Mesothelial cell of epicardium (in vitro differentiated cells): ENCODE data around the gene ARHGEF11. TPM values are rescaled to one million over a fixed set of nuclear protein-coding genes. Genes with fewer than 3 reads are reported as not detected.
A peak's percentile ranks its signal among the peaks of the same experiment; 100 is the strongest.

Source experiments
- DNase-seq, 2 experiments: peaks; one replicate each; pipeline ENCODE4 v3.0.0; 2021; ENCODE audit warnings: low spot score in 2 of 2; ENCODE audit not compliant: unreplicated experiment in 2 of 2
- H3K27ac Mint-ChIP-seq: 2 replicates; pipeline ENCODE4 v1.8.0; 2021; ENCODE audit warnings: mixed read lengths
- H3K27me3 Mint-ChIP-seq: 2 replicates; pipeline ENCODE4 v1.8.0; 2021; ENCODE audit warnings: low read depth, mixed read lengths
- H3K36me3 Mint-ChIP-seq: 2 replicates; pipeline ENCODE4 v1.8.0; 2021; ENCODE audit warnings: mixed read lengths
- H3K4me1 Mint-ChIP-seq: 2 replicates; pipeline ENCODE4 v1.8.0; 2021; ENCODE audit warnings: mixed read lengths
- H3K4me3 Mint-ChIP-seq: 2 replicates; pipeline ENCODE4 v1.8.0; 2021; ENCODE audit warnings: mild to moderate bottlenecking, moderate library complexity, mixed read lengths
- H3K9me3 Mint-ChIP-seq: 2 replicates; pipeline ENCODE4 v1.8.0; 2021; ENCODE audit warnings: mixed read lengths
- CTCF ChIP-seq: fragments of 200-600 bp; sonication (generic); IDR thresholded peaks from one replicate; pipeline ENCODE4 v1.5.0; 2021; ENCODE audit warnings: antibody characterized with exemption; ENCODE audit not compliant: unreplicated experiment
- total RNA-seq: library from RNA; stranded (reverse); gene quantifications from 3 replicates; pipeline ENCODE4 v1.2.1, GENCODE V29; 2021

The ARHGEF11 gene
- total RNA-seq, 1 donor from 2014 or later: 52.5 TPM

GRCh38 chr1:157090771-157091170, 45.2 kb upstream of the ARHGEF11 start:
- H3K36me3 Mint-ChIP-seq: no peaks in the 10 kb centered on the region
- no peaks in the 10 kb centered on the region for H3K27me3 Mint-ChIP-seq
- no peak for TF ChIP-seq CTCF
- H3K4me1 Mint-ChIP-seq: peaks cover 8% of the 10 kb centered on the region
- no peak for DNase-seq
- peak overlapping the region; percentile 83 for H3K27ac Mint-ChIP-seq
- H3K4me3 Mint-ChIP-seq: peak overlapping the region; percentile 20
- H3K9me3 Mint-ChIP-seq: no peaks in the 10 kb centered on the region

GRCh38 chr1:157090196-157090647, 44.7 kb upstream of the ARHGEF11 start:
- Mint-ChIP-seq H3K27ac (peak overlapping the region; percentile 83), H3K4me1 (peaks cover 8% of the 10 kb centered on the region), H3K36me3 (no peaks in the 10 kb centered on the region), H3K4me3 (peak overlapping the region; percentile 20), H3K9me3 (no peaks in the 10 kb centered on the region), H3K27me3 (no peaks in the 10 kb centered on the region)
- TF ChIP-seq CTCF: peak; percentile 94
- DNase-seq: peak; percentile 86 to 95

- TF ChIP-seq CTCF: no peak
- DNase-seq: no peak
- Mint-ChIP-seq H3K4me1 (peaks cover 8% of the 10 kb centered on the region), H3K27ac (peak overlapping the region; percentile 83), H3K9me3 (no peaks in the 10 kb centered on the region), H3K36me3 (no peaks in the 10 kb centered on the region), H3K27me3 (no peaks in the 10 kb centered on the region), H3K4me3 (no peak overlapping the region)
Measured at GRCh38 chr1:157089789-157090188, 44.2 kb upstream of the ARHGEF11 start.

GRCh38 chr1:157088607-157089006, 43.1 kb upstream of the ARHGEF11 start:
- Mint-ChIP-seq H3K9me3 (no peaks in the 10 kb centered on the region), H3K27ac (no peak overlapping the region), H3K27me3 (no peaks in the 10 kb centered on the region), H3K4me3 (no peak overlapping the region), H3K4me1 (peaks cover 8% of the 10 kb centered on the region), H3K36me3 (no peaks in the 10 kb centered on the region)
- no peak for TF ChIP-seq CTCF
- no peak for DNase-seq

- Mint-ChIP-seq H3K9me3 (no peaks in the 10 kb centered on the region), H3K4me1 (peaks cover 8% of the 10 kb centered on the region), H3K36me3 (no peaks in the 10 kb centered on the region), H3K27me3 (no peaks in the 10 kb centered on the region), H3K4me3 (no peak overlapping the region), H3K27ac (no peak overlapping the region)
- no peak for TF ChIP-seq CTCF
- DNase-seq: no peak
Measured at GRCh38 chr1:157087030-157087429, 41.5 kb upstream of the ARHGEF11 start.

DNA sequence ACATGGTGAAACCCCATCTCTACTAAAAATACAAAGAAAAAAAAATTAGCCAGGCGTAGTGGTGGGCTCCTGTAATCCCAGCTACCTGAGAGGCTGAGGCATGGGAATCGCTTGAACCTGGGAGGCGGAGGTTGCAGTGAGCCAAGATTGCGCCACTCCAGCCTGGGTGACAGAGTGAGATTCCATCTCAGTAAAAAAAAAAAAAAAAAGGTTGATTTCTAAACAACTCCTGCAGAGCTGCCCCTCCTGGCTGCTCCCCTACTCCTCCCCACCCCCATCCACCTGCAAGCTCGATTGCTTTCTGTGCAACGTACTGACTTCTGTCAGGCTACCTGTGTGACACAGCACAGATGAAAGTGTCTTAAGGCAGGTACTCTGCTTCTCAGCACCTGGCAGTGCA, 40.8 kb upstream of the ARHGEF11 start:
- Mint-ChIP-seq H3K4me1 (peaks cover 8% of the 10 kb centered on the region), H3K27ac (no peak overlapping the region), H3K27me3 (no peaks in the 10 kb centered on the region), H3K9me3 (no peaks in the 10 kb centered on the region), H3K36me3 (no peaks in the 10 kb centered on the region), H3K4me3 (no peak overlapping the region)
- no peak for DNase-seq
- no peak for TF ChIP-seq CTCF
